Neural progenitor cell (in vitro differentiated cells): ENCODE measurements around the gene RUBCN.
"Not testable (repeated sequence)": the region's sequence is repeated elsewhere in the genome, so short reads cannot be mapped to it uniquely, and the experiment has no call there.

ENCODE experiments used
- EZH2 ChIP-seq: fragments of 200-600 bp; sonication (generic); IDR thresholded peaks from 2 replicates; pipeline ENCODE4 v1.6.1; 2017; ENCODE audit warnings: antibody characterized with exemption, mild to moderate bottlenecking, moderate library complexity
- TF ChIP-seq, protein P1 (sequence below): fragments of 200-600 bp; sonication (generic); IDR thresholded peaks from 2 replicates; pipeline ENCODE4 v1.5.1; 2017; ENCODE audit warnings: antibody characterized with exemption, mild to moderate bottlenecking

DNA sequence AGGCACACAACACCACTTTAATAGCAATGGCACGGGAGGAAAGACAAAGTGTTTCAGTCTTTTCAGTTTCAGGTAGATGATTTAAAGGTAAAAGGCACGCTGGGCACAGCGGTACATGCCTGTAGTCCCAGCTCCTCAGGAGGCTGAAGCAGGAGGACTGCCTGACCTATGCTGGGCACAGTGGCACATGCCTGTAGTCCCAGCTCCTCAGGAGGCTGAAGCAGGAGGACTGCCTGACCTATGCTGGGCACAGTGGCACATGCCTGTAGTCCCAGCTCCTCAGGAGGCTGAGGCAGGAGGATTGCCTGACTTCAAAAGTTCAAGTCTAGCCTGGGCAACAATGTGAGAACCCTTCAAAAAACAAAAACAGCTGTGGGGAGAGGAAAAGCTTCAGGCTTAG lies 8.8 kb downstream of the RUBCN start:
- TF ChIP-seq, protein P1, sequence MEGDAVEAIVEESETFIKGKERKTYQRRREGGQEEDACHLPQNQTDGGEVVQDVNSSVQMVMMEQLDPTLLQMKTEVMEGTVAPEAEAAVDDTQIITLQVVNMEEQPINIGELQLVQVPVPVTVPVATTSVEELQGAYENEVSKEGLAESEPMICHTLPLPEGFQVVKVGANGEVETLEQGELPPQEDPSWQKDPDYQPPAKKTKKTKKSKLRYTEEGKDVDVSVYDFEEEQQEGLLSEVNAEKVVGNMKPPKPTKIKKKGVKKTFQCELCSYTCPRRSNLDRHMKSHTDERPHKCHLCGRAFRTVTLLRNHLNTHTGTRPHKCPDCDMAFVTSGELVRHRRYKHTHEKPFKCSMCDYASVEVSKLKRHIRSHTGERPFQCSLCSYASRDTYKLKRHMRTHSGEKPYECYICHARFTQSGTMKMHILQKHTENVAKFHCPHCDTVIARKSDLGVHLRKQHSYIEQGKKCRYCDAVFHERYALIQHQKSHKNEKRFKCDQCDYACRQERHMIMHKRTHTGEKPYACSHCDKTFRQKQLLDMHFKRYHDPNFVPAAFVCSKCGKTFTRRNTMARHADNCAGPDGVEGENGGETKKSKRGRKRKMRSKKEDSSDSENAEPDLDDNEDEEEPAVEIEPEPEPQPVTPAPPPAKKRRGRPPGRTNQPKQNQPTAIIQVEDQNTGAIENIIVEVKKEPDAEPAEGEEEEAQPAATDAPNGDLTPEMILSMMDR: not testable (repeated sequence)
- not testable (repeated sequence) for TF ChIP-seq EZH2
